HCT116 (cell line): Measurements from ENCODE around the gene NAALADL2. TPM values are rescaled to one million over a fixed set of nuclear protein-coding genes. Genes with fewer than 3 reads are reported as not detected.

Source experiments
- ATAC-seq: fragments of 200-7000 bp; cut with Tn5 transposase; 2 replicates; pipeline ENCODE4 v1.9.1; 2020; ENCODE audit warnings: mild to moderate bottlenecking, moderate library complexity
- BruUV-seq: library from RNA; stranded (reverse); fragments of 400-500 nt; replicated peaks from 2 replicates; lab custom pipeline; 2021; lab: Mats Ljungman, UMichigan
- CTCF ChIA-PET: fragments of 300-600 bp; sonication (Branson Sonifier 250); formaldehyde crosslinking; loops from one replicate; lab custom pipeline; 2021; ENCODE audit warnings: antibody characterized with exemption; lab: Charles Lee
- POLR2A ChIA-PET: fragments of 300-600, 350-600 bp; sonication (Branson Sonifier 250); formaldehyde crosslinking; loops from one replicate; lab custom pipeline; 2021; ENCODE audit warnings: antibody characterized with exemption; lab: Charles Lee
- RAD21 ChIA-PET, 2 experiments: fragments of 300-600 bp; sonication (Branson Sonifier 250); formaldehyde crosslinking; loops; one replicate each; lab custom pipeline; 2023; ENCODE audit warnings: low total read pairs in 2 of 2; ENCODE audit not compliant: uncharacterized antibody in 2 of 2, unreplicated experiment in 2 of 2, low non-redundant PET in 1 of 2; lab: Charles Lee
- DNase-seq: peaks from one replicate; pipeline ENCODE4 v3.0.0-alpha.2; 2010; ENCODE audit warnings: low read depth, low spot score
- H2AFZ ChIP-seq: fragments of 200-600 bp; shearing (Covaris generic), sonication (generic); 2 replicates; pipeline ENCODE4 v1.6.1; 2017; ENCODE audit warnings: low read depth, mixed run types, mixed read lengths, antibody characterized with exemption, low read length; ENCODE audit not compliant: poor library complexity, severe bottlenecking
- H3K27ac ChIP-seq: 2 replicates; pipeline ENCODE4 v1.5.1; 2012; ENCODE audit warnings: low read depth, low read length
- H3K27me3 ChIP-seq: fragments of 200-600 bp; sonication (generic); 2 replicates; pipeline ENCODE4 v1.6.1; 2016; ENCODE audit warnings: mixed run types, low read length, mixed read lengths; ENCODE audit not compliant: insufficient read depth
- H3K36me3 ChIP-seq, 2 experiments: fragments of 200-500 bp in 1 of 2; fragments of 200-600 bp in 1 of 2; sonication (Bioruptor generic) in 1 of 2; sonication (generic) in 1 of 2; 2 replicates each; pipeline versions ENCODE4 v1.5.1 to v1.6.1; 2014 to 2016; ENCODE audit warnings: low read length in 2 of 2, inconsistent platforms in 1 of 2, mixed read lengths in 1 of 2, mixed run types in 1 of 2; ENCODE audit not compliant: insufficient read depth in 2 of 2, control insufficient read depth in 1 of 2
- H3K4me1 ChIP-seq, 2 experiments: fragments of 200-600 bp in 1 of 2; sonication (generic) in 1 of 2; 2 replicates each; pipeline versions ENCODE4 v1.5.1 to v1.6.1; 2012 to 2017; ENCODE audit warnings: low read length in 2 of 2, inconsistent platforms in 1 of 2, mild to moderate bottlenecking in 1 of 2, mixed read lengths in 1 of 2, mixed run types in 1 of 2, moderate library complexity in 1 of 2; ENCODE audit not compliant: insufficient read depth in 2 of 2, control insufficient read depth in 1 of 2
- H3K4me2 ChIP-seq: fragments of 200-600 bp; sonication (generic); 2 replicates; pipeline ENCODE4 v1.6.1; 2017; ENCODE audit warnings: mixed run types, low read length, mixed read lengths
- H3K4me3 ChIP-seq, 2 experiments: fragments of 200-600 bp in 1 of 2; sonication (generic) in 1 of 2; replicated peaks in 1 of 2; 2 replicates each; pipeline ENCODE4 v1.5.1; 2011 to 2016; ENCODE audit warnings: low read length in 2 of 2, control low read depth in 1 of 2, low read depth in 1 of 2, mild to moderate bottlenecking in 1 of 2, mixed read lengths in 1 of 2, mixed run types in 1 of 2
- H3K79me2 ChIP-seq: fragments of 200-600 bp; sonication (generic); 2 replicates; pipeline ENCODE4 v1.6.1; 2017; ENCODE audit warnings: mild to moderate bottlenecking, mixed run types, low read length, moderate library complexity, mixed read lengths; ENCODE audit not compliant: insufficient read depth
- H3K9ac ChIP-seq: fragments of 200-600 bp; sonication (generic); 2 replicates; pipeline ENCODE4 v1.6.1; 2016; ENCODE audit warnings: low read length, mixed read lengths
- H3K9me2 ChIP-seq: fragments of 200-600 bp; sonication (generic), shearing (Covaris generic); 2 replicates; pipeline ENCODE4 v1.6.1; 2017; ENCODE audit warnings: mixed run types, mild to moderate bottlenecking, moderate library complexity; ENCODE audit not compliant: insufficient read depth
- H3K9me3 ChIP-seq, 2 experiments: fragments of 200-500 bp in 1 of 2; fragments of 200-600 bp in 1 of 2; sonication (Bioruptor generic) in 1 of 2; sonication (generic) in 1 of 2; 2 replicates each; pipeline ENCODE4 v1.6.1; 2014 to 2017; ENCODE audit warnings: low read length in 2 of 2, mixed read lengths in 2 of 2, inconsistent platforms in 1 of 2, low read depth in 1 of 2, mild to moderate bottlenecking in 1 of 2, mixed run types in 1 of 2, moderate library complexity in 1 of 2; ENCODE audit not compliant: control insufficient read depth in 1 of 2, insufficient read depth in 1 of 2
- H4K20me1 ChIP-seq: fragments of 200-600 bp; sonication (generic), shearing (Covaris generic); 2 replicates; pipeline ENCODE4 v1.6.1; 2017; ENCODE audit warnings: mixed run types, mild to moderate bottlenecking, moderate library complexity; ENCODE audit not compliant: insufficient read depth
- ATF3 ChIP-seq: IDR thresholded peaks from 2 replicates; pipeline ENCODE4 v1.6.1; 2012
- CBX3 ChIP-seq: IDR thresholded peaks from 2 replicates; pipeline ENCODE4 v1.6.1; 2012; ENCODE audit warnings: low read depth
- CEBPB ChIP-seq: IDR thresholded peaks from 2 replicates; pipeline ENCODE4 v1.6.1; 2012; ENCODE audit warnings: low read depth
- EGR1 ChIP-seq: IDR thresholded peaks from 2 replicates; pipeline ENCODE4 v1.6.1; 2012; ENCODE audit warnings: low read depth
- EZH2 ChIP-seq: fragments of 200-600 bp; sonication (generic); IDR thresholded peaks from 2 replicates; pipeline ENCODE4 v1.6.1; 2017; ENCODE audit warnings: antibody characterized with exemption, mixed run types
- EZH2phosphoT487 ChIP-seq: fragments of 200-600 bp; IDR thresholded peaks from 2 replicates; pipeline ENCODE4 v1.6.1; 2018; ENCODE audit warnings: antibody characterized with exemption, borderline replicate concordance
- POLR2A ChIP-seq: IDR thresholded peaks from 2 replicates; pipeline ENCODE4 v1.7.0; 2011; ENCODE audit warnings: borderline replicate concordance; ENCODE audit not compliant: insufficient read depth, insufficient read length; ENCODE audit errors: extremely low read depth
- POLR2AphosphoS5 ChIP-seq: IDR thresholded peaks from 2 replicates; pipeline ENCODE4 v1.6.1; 2011; ENCODE audit warnings: mild to moderate bottlenecking, low read depth, low read length, moderate library complexity
- RAD21 ChIP-seq: IDR thresholded peaks from 2 replicates; pipeline ENCODE4 v1.6.1; 2012; ENCODE audit warnings: low read depth, mild to moderate bottlenecking
- SP1 ChIP-seq: IDR thresholded peaks from 2 replicates; pipeline ENCODE4 v1.6.1; 2012; ENCODE audit warnings: low read depth
- SRF ChIP-seq: IDR thresholded peaks from 2 replicates; pipeline ENCODE4 v1.6.1; 2012; ENCODE audit warnings: low read depth
- TCF7L2 ChIP-seq: IDR thresholded peaks from 2 replicates; pipeline ENCODE4 v1.7.0; 2011; ENCODE audit warnings: borderline replicate concordance, inconsistent platforms; ENCODE audit not compliant: insufficient read depth, insufficient read length; ENCODE audit errors: extremely low read depth
- ZBTB33 ChIP-seq: IDR thresholded peaks from 2 replicates; pipeline ENCODE4 v1.6.1; 2011; ENCODE audit warnings: mild to moderate bottlenecking, low read length, moderate library complexity; ENCODE audit not compliant: insufficient replicate concordance; ENCODE audit errors: extremely low read depth
- intact Hi-C: fragments of 100-400 bp; cut with micrococcal nuclease; formaldehyde crosslinking; loops from 2 replicates; pipeline ENCODE4 v1.10.0; 2022
- total RNA-seq: library from RNA; stranded (reverse); gene quantifications from one replicate; pipeline ENCODE4 v1.2.1, GENCODE V29; 2021; ENCODE audit not compliant: unreplicated experiment

NAALADL2 gene
- total RNA-seq, 1 experiment from 2014 or later: 2.9 TPM

DNA sequence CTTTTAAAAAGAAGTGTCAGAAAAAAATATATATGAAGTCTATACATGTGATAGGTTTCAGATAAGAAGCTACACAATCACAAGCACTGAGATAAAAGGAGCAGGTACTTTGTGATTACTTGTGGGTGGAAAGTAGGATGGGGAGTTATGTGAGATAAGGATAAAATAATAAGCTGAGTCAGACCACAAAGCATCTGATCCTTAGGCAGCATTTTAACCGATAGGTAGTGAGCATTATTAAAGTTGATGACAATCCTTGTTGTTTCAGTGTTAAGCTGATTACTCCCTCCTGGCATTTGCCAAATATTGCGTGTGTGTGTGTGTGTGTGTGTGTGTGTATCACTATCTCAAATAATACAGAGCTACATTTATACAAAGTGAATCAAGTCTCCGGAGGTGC is 483.1 kb downstream of the NAALADL2 start:
- RAD21 ChIA-PET: no interaction called here
- intact Hi-C loops: no loop called here
- no peak for ATAC-seq
- peak overlapping the region; percentile 8 for H2AFZ ChIP-seq
- H3K4me3 ChIP-seq: no peak overlapping the region
- no peaks in the 10 kb centered on the region for H3K27me3 ChIP-seq
- CTCF ChIA-PET: interaction anchor here (0.5 kb wide), 1 partner anchor 875 kb away, joined by 3 read pairs; no protein-coding TSS in a partner anchor
- H3K79me2 ChIP-seq: no peaks in the 10 kb centered on the region
- H3K27ac ChIP-seq: no peak overlapping the region
- BruUV-seq: no TSS peak
- no peak for DNase-seq
- no peaks in the 10 kb centered on the region for H3K36me3 ChIP-seq
- peaks cover 15 to 24% of the 10 kb centered on the region in 2 experiments for H3K4me1 ChIP-seq
- H3K9me3 ChIP-seq: no peaks in the 10 kb centered on the region
- no peaks in the 10 kb centered on the region for H3K9me2 ChIP-seq
- H3K4me2 ChIP-seq: no peak overlapping the region
- TF ChIP-seq RAD21: no peak
- TF ChIP-seq POLR2AphosphoS5: no peak
- TF ChIP-seq POLR2A: no peak
- TF ChIP-seq CEBPB: no peak
- H4K20me1 ChIP-seq: no peaks in the 10 kb centered on the region
- POLR2A ChIA-PET: no interaction called here
- no peak overlapping the region for H3K9ac ChIP-seq

DNA sequence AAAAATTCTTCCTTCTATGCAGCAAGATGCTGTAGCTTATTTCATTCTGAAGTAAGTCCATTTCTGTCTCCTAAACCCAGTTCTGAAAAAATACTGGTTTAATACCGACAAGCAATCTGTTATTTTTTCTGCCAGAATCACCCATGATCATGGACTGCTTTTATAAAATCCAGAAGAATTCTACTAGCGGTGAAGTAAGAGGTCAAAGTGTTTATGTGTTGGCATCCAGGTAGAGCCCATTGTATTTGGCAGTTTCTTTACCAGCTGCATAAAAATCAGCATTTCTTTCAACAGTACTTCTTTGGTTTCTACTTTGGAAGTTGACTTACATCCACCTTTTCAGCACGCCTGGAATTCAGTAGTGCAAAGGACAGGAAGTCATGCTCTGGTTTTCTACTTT is 484.8 kb downstream of the NAALADL2 start:
- TF ChIP-seq CEBPB (no peak), EZH2phosphoT487 (no peak), SP1 (no peak), EGR1 (no peak), POLR2AphosphoS5 (no peak), ATF3 (no peak), CBX3 (no peak), ZBTB33 (no peak), EZH2 (no peak), SRF (no peak), RAD21 (no peak), TCF7L2 (no peak)
- H3K9ac ChIP-seq: no peak overlapping the region
- RAD21 ChIA-PET: no interaction called here
- ATAC-seq (no peak), DNase-seq (no peak)
- no peaks in the 10 kb centered on the region for H3K9me2 ChIP-seq
- peaks cover 19 to 20% of the 10 kb centered on the region in 2 experiments for H3K4me1 ChIP-seq
- H3K79me2 ChIP-seq: no peaks in the 10 kb centered on the region
- H3K4me2 ChIP-seq: no peak overlapping the region
- H3K4me3 ChIP-seq: no peak overlapping the region
- CTCF ChIA-PET: no interaction called here
- no peaks in the 10 kb centered on the region for H3K9me3 ChIP-seq
- intact Hi-C loops: no loop called here
- H3K27me3 ChIP-seq: no peaks in the 10 kb centered on the region
- no peak overlapping the region for H2AFZ ChIP-seq
- no peak overlapping the region for H3K27ac ChIP-seq
- POLR2A ChIA-PET: no interaction called here
- no peaks in the 10 kb centered on the region for H4K20me1 ChIP-seq
- BruUV-seq: no TSS peak
- no peaks in the 10 kb centered on the region for H3K36me3 ChIP-seq
